GM10266 (cell line): ENCODE measurements around the gene GPD2.
A peak's percentile ranks its signal among the peaks of the same experiment; 100 is the strongest.

ENCODE experiments used
- DNase-seq: peaks from one replicate; pipeline ENCODE4 v3.0.0; 2012; ENCODE audit errors: extremely low spot score
- TF ChIP-seq, protein P1 (sequence below): IDR thresholded peaks from 2 replicates; pipeline ENCODE4 v1.5.1; 2012; ENCODE audit warnings: mild to moderate bottlenecking, low read depth; ENCODE audit not compliant: control insufficient read depth, insufficient read depth; ENCODE audit errors: missing control alignments

The GPD2 gene

DNA sequence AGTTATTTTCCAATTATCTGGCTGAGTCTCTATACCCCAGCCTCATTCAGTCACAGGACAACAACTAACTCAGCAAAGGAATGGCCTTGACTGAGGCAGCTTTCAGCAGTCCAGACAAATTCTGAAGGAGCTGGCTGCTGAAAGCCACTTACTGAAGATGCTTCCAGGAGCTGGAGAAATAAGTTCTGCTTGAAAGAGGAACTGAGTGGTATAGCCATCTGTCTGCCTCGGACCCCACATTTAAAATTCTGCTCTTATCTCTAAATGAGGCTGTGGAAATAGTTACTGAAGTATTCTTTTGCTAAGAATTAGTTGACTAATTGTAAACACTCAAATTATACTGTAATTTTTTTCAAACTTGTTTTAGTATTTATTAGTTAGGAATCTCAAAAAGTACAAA lies 9.1 kb upstream of the GPD2 start:
- TF ChIP-seq, protein P1, sequence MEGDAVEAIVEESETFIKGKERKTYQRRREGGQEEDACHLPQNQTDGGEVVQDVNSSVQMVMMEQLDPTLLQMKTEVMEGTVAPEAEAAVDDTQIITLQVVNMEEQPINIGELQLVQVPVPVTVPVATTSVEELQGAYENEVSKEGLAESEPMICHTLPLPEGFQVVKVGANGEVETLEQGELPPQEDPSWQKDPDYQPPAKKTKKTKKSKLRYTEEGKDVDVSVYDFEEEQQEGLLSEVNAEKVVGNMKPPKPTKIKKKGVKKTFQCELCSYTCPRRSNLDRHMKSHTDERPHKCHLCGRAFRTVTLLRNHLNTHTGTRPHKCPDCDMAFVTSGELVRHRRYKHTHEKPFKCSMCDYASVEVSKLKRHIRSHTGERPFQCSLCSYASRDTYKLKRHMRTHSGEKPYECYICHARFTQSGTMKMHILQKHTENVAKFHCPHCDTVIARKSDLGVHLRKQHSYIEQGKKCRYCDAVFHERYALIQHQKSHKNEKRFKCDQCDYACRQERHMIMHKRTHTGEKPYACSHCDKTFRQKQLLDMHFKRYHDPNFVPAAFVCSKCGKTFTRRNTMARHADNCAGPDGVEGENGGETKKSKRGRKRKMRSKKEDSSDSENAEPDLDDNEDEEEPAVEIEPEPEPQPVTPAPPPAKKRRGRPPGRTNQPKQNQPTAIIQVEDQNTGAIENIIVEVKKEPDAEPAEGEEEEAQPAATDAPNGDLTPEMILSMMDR: no peak

DNA sequence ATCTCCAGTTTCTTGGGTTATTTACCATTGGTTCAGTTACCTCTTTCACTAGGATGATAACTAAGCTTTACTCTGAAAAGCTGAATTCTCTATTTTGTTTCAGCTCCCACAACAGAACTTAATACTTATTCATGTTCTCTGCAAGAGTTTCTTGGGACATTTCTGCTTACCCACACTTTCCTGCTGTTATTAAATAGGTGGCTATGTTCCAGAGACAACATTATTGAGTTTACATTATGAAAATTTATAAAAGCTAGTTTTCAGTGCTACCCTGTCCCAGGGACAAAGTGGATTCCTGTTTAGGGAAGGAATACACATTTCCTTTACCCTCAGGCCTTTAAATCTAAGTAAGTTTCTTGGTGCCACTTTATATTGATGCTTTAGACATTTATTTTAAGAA lies 7.0 kb upstream of the GPD2 start:
- TF ChIP-seq, protein P1: no peak
- DNase-seq: no peak

More for the DNA sequence above, 9.1 kb upstream of the GPD2 start:
- DNase-seq: no peak

DNA sequence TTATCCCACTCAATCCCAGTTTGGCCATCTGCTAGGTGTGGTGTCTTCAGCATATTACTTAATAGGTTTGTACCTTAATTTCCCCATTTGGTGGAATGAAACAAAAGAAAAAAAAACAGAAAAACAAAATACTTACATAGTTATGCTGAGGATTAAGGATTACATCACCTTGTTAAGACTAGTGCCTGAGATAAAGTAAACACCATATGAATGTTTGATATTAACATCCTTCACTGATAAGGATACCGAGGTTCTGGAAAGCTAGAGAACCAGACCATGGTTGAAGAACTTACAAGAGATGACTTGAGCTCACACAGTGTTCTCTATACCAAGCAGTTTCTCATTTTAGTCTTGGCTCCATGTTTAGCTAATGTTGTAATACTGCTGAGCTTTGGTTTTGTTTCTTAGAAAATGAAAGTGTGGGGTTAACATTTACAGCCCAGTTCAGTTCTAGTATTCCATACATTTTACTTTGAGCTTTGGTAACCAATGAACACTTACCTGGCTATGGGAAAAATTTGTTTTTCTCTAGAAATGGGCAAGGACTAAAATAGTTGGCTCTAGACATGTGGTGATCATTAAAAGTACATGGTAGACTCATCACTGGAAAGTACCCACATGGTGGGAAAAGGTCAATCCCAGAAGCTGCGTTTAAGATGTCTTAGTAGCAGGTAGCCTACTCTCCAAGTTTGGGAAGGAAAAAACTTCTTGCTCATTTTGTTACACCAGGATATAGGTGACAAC lies 5.8 kb upstream of the GPD2 start:
- TF ChIP-seq, protein P1: no peak
- no peak for DNase-seq

DNA sequence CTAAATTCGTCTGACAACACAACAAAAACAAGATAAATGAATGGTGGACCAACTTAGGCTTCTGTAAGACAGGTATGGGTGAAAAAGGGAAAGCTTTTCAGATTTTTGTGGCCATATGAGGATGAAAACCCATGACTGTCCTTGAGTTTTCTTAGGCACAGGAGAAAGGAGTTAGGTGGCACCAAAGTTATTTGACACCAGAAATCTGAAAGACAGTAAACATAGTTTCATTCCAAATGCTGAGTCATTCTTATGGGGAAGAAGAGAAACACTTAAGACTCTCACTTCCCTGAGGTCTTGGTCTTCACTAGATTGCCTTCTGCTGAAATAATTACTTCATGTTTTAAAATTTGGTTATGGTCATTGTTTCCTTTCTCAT lies 5.2 kb upstream of the GPD2 start:
- TF ChIP-seq, protein P1: no peak

DNA sequence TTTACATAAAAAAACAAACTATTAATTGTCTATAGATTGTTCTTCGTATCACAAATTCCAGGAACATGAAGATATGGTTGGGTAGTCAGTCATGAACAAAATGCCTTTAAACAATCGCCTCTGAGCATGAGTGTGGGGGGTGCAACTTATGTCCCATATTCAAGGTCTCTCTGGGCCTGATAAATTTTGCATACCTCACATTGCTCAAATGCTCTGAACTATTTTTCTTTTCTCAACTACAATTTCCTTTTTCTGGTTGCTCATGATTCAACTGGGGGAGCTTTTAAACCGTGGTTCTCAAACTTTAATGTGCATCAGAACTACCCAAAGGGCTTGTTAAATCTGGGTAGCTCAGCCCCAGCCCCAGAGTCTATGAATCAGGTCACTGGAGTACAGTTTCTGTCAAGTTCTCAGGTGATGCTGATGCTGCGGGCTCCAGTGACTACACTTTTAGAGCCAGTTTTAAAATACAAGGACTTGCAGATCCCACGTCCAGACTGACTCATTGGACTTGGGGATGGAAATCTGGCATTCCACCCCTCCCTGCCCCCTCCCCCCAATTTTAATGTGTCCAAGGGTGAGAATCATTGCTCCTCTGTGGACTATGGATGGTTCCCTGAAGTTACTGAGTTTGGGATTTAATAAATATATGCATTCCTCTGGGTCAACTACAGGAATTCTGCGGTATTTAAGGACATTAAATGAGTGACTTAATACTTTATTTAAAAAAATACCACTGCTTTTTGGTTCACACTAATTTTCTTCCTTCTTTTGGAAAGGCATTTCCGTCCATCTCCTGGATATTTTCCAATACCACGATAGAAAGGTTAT lies 1.5 kb upstream of the GPD2 start:
- DNase-seq: no peak
- TF ChIP-seq, protein P1: no peak

More for the DNA sequence above, 5.2 kb upstream of the GPD2 start:
- peak; percentile 68 for DNase-seq

DNA sequence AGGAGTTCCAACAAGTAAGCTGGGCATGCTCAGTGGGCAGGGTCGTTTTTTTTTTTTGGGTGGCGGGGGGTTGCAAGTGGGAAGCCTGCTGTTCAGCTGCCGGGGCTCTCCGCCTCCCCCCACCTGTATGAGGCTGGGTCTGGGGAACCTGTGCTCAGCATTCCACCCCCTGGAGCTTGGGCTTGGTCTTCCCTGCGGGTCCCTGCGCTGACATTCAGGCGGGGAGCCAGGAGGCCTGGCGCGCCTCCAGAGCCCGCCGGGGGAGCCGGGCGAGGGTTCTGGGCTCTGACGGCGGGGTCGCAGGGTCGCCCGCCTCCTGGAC lies 822 bp upstream of the GPD2 start:
- DNase-seq: no peak
- TF ChIP-seq, protein P1: no peak

DNA sequence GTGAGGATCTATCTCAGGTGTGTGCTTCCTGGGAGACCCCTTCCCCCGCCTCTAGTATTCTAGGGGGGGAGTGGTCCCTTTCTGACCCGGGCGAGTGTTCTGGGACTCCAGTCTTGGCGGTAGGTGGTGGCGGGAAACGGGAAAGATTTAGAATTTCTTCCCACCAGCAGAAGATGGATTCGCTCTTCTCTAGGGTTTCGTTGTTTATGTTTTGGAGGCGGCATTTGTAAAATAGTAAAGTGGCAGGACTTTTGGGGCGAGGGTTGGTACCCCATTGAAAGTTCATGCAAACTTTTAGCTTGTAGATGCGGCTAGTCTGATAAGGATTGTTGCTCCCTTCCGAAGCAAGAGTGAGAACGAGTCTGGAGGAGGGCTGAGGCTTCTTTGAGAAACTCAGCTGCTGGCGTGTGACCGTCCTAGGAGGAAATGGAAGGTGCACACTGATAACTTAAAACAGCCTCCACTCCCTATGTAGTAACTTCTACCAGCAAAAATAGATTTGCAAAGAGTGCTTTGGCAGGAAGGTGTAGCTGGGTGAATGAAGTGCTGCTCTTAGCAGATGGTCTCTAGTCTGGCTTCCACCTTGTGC lies 412 bp downstream of the GPD2 start:
- DNase-seq: peak; percentile 60
- TF ChIP-seq, protein P1: no peak
